ENCODE results near the gene LDLRAD3.

Gene LDLRAD3

GRCh38 chr11:36142439-36142838, 198.6 kb downstream of the LDLRAD3 start:
- Histone ChIP-seq H4K20me1 (ENCODE audit: control insufficient read depth, insufficient read depth, low read depth, low read length) (no peaks in the 10 kb centered on the region), H3K4me2 (ENCODE audit: low read length) (no peak overlapping the region), H3K4me1 (ENCODE audit: control insufficient read depth, low read length) (no peaks in the 10 kb centered on the region), H3K27me3 (ENCODE audit: control insufficient read depth, low read length) (no peaks in the 10 kb centered on the region), H3K4me3 (ENCODE audit: low read length) (no peak overlapping the region), H3K36me3 (ENCODE audit: control insufficient read depth, low read length) (no peaks in the 10 kb centered on the region), H3F3A (ENCODE audit: control insufficient read depth, insufficient read depth) (no peaks in the 10 kb centered on the region), H3K9me3 (ENCODE audit: control insufficient read depth, insufficient read depth, low read length) (no peaks in the 10 kb centered on the region), H3K9me2 (replicated peaks; ENCODE audit: control insufficient read depth, low read length) (no peaks in the 10 kb centered on the region), H3K79me2 (ENCODE audit: control insufficient read depth, low read length) (no peaks in the 10 kb centered on the region), H3K27ac (ENCODE audit: low read depth, low read length) (no peak overlapping the region)
- TF ChIP-seq EZH2phosphoT487 (IDR thresholded peaks at IDR 0.05; ENCODE audit: borderline replicate concordance, low read length) = no peak
- TF ChIP-seq, protein P1, sequence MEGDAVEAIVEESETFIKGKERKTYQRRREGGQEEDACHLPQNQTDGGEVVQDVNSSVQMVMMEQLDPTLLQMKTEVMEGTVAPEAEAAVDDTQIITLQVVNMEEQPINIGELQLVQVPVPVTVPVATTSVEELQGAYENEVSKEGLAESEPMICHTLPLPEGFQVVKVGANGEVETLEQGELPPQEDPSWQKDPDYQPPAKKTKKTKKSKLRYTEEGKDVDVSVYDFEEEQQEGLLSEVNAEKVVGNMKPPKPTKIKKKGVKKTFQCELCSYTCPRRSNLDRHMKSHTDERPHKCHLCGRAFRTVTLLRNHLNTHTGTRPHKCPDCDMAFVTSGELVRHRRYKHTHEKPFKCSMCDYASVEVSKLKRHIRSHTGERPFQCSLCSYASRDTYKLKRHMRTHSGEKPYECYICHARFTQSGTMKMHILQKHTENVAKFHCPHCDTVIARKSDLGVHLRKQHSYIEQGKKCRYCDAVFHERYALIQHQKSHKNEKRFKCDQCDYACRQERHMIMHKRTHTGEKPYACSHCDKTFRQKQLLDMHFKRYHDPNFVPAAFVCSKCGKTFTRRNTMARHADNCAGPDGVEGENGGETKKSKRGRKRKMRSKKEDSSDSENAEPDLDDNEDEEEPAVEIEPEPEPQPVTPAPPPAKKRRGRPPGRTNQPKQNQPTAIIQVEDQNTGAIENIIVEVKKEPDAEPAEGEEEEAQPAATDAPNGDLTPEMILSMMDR (IDR thresholded peaks at IDR 0.05; ENCODE audit: low read depth, low read length, poor library complexity, severe bottlenecking) = no peak

DNA sequence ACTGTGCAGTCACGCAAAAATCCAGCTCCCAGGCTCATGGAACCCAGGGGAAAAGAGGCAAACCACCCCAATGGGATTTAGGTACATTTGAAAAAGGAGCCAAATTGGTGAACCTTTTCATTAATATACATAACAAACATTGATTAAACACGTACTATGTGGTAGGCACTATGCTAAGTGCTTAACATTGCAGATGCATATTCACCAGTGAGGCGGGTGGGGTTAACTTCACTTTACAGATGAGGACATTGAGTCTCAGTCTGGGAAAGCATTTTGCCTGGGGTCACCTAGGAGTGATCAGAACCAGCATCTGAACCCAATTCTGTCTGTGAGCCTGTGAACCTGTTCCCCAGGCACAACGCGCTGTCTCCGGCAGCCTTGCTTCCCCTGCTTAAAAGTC, 199.0 kb downstream of the LDLRAD3 start:
- Histone ChIP-seq H3K4me1 (ENCODE audit: control insufficient read depth, low read length) (no peaks in the 10 kb centered on the region), H3K9me3 (ENCODE audit: control insufficient read depth, insufficient read depth, low read length) (no peaks in the 10 kb centered on the region), H3K36me3 (ENCODE audit: control insufficient read depth, low read length) (no peaks in the 10 kb centered on the region), H3K27me3 (ENCODE audit: control insufficient read depth, low read length) (no peaks in the 10 kb centered on the region), H3K4me2 (ENCODE audit: low read length) (no peak overlapping the region), H3K9me2 (replicated peaks; ENCODE audit: control insufficient read depth, low read length) (no peaks in the 10 kb centered on the region), H3F3A (ENCODE audit: control insufficient read depth, insufficient read depth) (no peaks in the 10 kb centered on the region), H4K20me1 (ENCODE audit: control insufficient read depth, insufficient read depth, low read depth, low read length) (no peaks in the 10 kb centered on the region), H3K4me3 (ENCODE audit: low read length) (no peak overlapping the region), H3K27ac (ENCODE audit: low read depth, low read length) (no peak overlapping the region), H3K79me2 (ENCODE audit: control insufficient read depth, low read length) (no peaks in the 10 kb centered on the region)
- TF ChIP-seq, protein P1 (IDR thresholded peaks at IDR 0.05; ENCODE audit: low read depth, low read length, poor library complexity, severe bottlenecking) = no peak
- TF ChIP-seq EZH2phosphoT487 (IDR thresholded peaks at IDR 0.05; ENCODE audit: borderline replicate concordance, low read length) = no peak

- H3K79me2 ChIP-seq (ENCODE audit: control insufficient read depth, low read length) = no peaks in the 10 kb centered on the region
- no peaks in the 10 kb centered on the region for H3K4me1 ChIP-seq (ENCODE audit: control insufficient read depth, low read length)
- H3K9me2 ChIP-seq (replicated peaks; ENCODE audit: control insufficient read depth, low read length) = no peaks in the 10 kb centered on the region
- H3K36me3 ChIP-seq (ENCODE audit: control insufficient read depth, low read length) = no peaks in the 10 kb centered on the region
- H3F3A ChIP-seq (ENCODE audit: control insufficient read depth, insufficient read depth) = no peaks in the 10 kb centered on the region
- H3K4me3 ChIP-seq (ENCODE audit: low read length) = no peak overlapping the region
- H3K9me3 ChIP-seq (ENCODE audit: control insufficient read depth, insufficient read depth, low read length) = no peaks in the 10 kb centered on the region
- H3K27ac ChIP-seq (ENCODE audit: low read depth, low read length) = no peak overlapping the region
- H3K27me3 ChIP-seq (ENCODE audit: control insufficient read depth, low read length) = no peaks in the 10 kb centered on the region
- no peaks in the 10 kb centered on the region for H4K20me1 ChIP-seq (ENCODE audit: control insufficient read depth, insufficient read depth, low read depth, low read length)
- no peak overlapping the region for H3K4me2 ChIP-seq (ENCODE audit: low read length)
- TF ChIP-seq, protein P1 (IDR thresholded peaks at IDR 0.05; ENCODE audit: low read depth, low read length, poor library complexity, severe bottlenecking) = no peak
- no peak for TF ChIP-seq EZH2phosphoT487 (IDR thresholded peaks at IDR 0.05; ENCODE audit: borderline replicate concordance, low read length)
Measured at GRCh38 chr11:36146437-36146836, 202.6 kb downstream of the LDLRAD3 start.

DNA sequence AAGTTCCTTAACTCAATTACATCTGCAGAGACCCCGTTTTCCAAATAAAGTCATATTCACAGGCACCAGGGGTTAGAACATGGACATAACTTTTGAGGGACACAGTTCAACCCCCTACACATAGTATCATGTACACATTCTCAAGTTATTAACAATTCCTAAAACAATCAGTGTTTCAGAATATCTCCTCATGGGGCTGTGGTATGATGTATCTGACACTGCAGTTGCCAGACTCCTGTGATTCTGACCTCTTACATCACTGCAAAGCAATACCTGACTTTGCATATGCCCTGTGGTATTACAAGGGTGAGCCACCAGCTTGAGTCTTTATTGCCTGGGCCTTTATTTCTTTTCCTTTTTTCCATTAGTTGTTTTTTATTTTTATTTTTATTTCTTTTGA, 203.6 kb downstream of the LDLRAD3 start:
- H3K79me2 ChIP-seq (ENCODE audit: control insufficient read depth, low read length) = no peaks in the 10 kb centered on the region
- H3K4me1 ChIP-seq (ENCODE audit: control insufficient read depth, low read length) = no peaks in the 10 kb centered on the region
- no peaks in the 10 kb centered on the region for H3K27me3 ChIP-seq (ENCODE audit: control insufficient read depth, low read length)
- H4K20me1 ChIP-seq (ENCODE audit: control insufficient read depth, insufficient read depth, low read depth, low read length) = no peaks in the 10 kb centered on the region
- TF ChIP-seq EZH2phosphoT487 (IDR thresholded peaks at IDR 0.05; ENCODE audit: borderline replicate concordance, low read length) = no peak
- TF ChIP-seq, protein P1 (IDR thresholded peaks at IDR 0.05; ENCODE audit: low read depth, low read length, poor library complexity, severe bottlenecking) = no peak
- H3K27ac ChIP-seq (ENCODE audit: low read depth, low read length) = no peak overlapping the region
- no peaks in the 10 kb centered on the region for H3K36me3 ChIP-seq (ENCODE audit: control insufficient read depth, low read length)
- H3K9me3 ChIP-seq (ENCODE audit: control insufficient read depth, insufficient read depth, low read length) = no peaks in the 10 kb centered on the region
- no peaks in the 10 kb centered on the region for H3F3A ChIP-seq (ENCODE audit: control insufficient read depth, insufficient read depth)
- no peak overlapping the region for H3K4me2 ChIP-seq (ENCODE audit: low read length)
- H3K4me3 ChIP-seq (ENCODE audit: low read length) = no peak overlapping the region
- no peaks in the 10 kb centered on the region for H3K9me2 ChIP-seq (replicated peaks; ENCODE audit: control insufficient read depth, low read length)

Measured in DOHH2 (cell line).